Ishikawa (cell line): ENCODE measurements around the gene MAPK4.

Experiments used
- CEBPB ChIP-seq: IDR thresholded peaks from 2 replicates; pipeline ENCODE4 v1.6.1; 2012
- CREB1 ChIP-seq: IDR thresholded peaks from 2 replicates; pipeline ENCODE4 v1.6.1; 2012; ENCODE audit warnings: low read depth
- EGR1 ChIP-seq: IDR thresholded peaks from 2 replicates; pipeline ENCODE4 v1.6.1; 2012
- EP300 ChIP-seq: IDR thresholded peaks from 2 replicates; pipeline ENCODE4 v1.6.1; 2012; ENCODE audit warnings: borderline replicate concordance
- FOXM1 ChIP-seq: IDR thresholded peaks from 2 replicates; pipeline ENCODE4 v1.6.1; 2012; ENCODE audit warnings: low read depth, borderline replicate concordance
- NFIC ChIP-seq: IDR thresholded peaks from 2 replicates; pipeline ENCODE4 v1.6.1; 2012
- RAD21 ChIP-seq: IDR thresholded peaks from 2 replicates; pipeline ENCODE4 v1.6.1; 2012; ENCODE audit warnings: low read depth
- TAF1 ChIP-seq: IDR thresholded peaks from 2 replicates; pipeline ENCODE4 v1.6.1; 2012; ENCODE audit warnings: low read depth, mild to moderate bottlenecking
- TCF12 ChIP-seq: IDR thresholded peaks from 2 replicates; pipeline ENCODE4 v1.6.1; 2012; ENCODE audit warnings: low read depth
- TEAD4 ChIP-seq: IDR thresholded peaks from 2 replicates; pipeline ENCODE4 v1.6.1; 2012
- YY1 ChIP-seq: IDR thresholded peaks from 2 replicates; pipeline ENCODE4 v1.6.1; 2012; ENCODE audit warnings: low read depth
- ZBTB7A ChIP-seq: IDR thresholded peaks from 2 replicates; pipeline ENCODE4 v1.6.1; 2012; ENCODE audit warnings: low read depth
- TF ChIP-seq, protein P1 (sequence below): IDR thresholded peaks from 2 replicates; pipeline ENCODE4 v1.6.1; 2012; ENCODE audit warnings: low read depth, mild to moderate bottlenecking
- TF ChIP-seq, protein P2 (sequence below): IDR thresholded peaks from 2 replicates; pipeline ENCODE4 v1.6.1; 2012
- TF ChIP-seq, protein P3 (sequence below): IDR thresholded peaks from 2 replicates; pipeline ENCODE4 v1.6.1; 2012

Gene MAPK4

DNA sequence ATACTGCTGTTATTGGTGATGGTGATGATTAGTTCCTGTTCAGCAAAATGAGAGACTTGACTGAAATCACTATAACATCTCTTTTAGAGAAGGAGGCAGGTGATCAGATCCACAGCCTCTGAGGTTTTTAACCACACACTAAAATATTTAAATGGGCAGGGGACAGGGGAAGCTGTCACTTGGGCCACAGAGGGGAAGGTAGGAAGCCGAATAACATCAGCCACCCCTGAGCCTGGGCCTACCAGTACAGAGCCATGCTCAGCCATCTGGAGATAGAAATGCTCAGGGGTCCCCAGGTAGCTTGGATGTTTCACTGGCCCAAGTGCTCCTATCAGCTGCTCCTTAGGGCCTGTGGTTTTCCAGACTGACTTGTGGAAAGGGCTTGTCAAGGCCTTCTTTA, 137.6 kb downstream of the MAPK4 start:
- TF ChIP-seq TAF1 (no peak), CEBPB (no peak), CREB1 (no peak), ZBTB7A (no peak), YY1 (no peak), EP300 (no peak), FOXM1 (no peak), NFIC (no peak), TCF12 (no peak), TEAD4 (no peak), RAD21 (no peak), EGR1 (no peak)
- TF ChIP-seq, protein P1, sequence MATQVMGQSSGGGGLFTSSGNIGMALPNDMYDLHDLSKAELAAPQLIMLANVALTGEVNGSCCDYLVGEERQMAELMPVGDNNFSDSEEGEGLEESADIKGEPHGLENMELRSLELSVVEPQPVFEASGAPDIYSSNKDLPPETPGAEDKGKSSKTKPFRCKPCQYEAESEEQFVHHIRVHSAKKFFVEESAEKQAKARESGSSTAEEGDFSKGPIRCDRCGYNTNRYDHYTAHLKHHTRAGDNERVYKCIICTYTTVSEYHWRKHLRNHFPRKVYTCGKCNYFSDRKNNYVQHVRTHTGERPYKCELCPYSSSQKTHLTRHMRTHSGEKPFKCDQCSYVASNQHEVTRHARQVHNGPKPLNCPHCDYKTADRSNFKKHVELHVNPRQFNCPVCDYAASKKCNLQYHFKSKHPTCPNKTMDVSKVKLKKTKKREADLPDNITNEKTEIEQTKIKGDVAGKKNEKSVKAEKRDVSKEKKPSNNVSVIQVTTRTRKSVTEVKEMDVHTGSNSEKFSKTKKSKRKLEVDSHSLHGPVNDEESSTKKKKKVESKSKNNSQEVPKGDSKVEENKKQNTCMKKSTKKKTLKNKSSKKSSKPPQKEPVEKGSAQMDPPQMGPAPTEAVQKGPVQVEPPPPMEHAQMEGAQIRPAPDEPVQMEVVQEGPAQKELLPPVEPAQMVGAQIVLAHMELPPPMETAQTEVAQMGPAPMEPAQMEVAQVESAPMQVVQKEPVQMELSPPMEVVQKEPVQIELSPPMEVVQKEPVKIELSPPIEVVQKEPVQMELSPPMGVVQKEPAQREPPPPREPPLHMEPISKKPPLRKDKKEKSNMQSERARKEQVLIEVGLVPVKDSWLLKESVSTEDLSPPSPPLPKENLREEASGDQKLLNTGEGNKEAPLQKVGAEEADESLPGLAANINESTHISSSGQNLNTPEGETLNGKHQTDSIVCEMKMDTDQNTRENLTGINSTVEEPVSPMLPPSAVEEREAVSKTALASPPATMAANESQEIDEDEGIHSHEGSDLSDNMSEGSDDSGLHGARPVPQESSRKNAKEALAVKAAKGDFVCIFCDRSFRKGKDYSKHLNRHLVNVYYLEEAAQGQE = no peak
- TF ChIP-seq, protein P2, sequence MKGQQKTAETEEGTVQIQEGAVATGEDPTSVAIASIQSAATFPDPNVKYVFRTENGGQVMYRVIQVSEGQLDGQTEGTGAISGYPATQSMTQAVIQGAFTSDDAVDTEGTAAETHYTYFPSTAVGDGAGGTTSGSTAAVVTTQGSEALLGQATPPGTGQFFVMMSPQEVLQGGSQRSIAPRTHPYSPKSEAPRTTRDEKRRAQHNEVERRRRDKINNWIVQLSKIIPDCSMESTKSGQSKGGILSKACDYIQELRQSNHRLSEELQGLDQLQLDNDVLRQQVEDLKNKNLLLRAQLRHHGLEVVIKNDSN = no peak
- TF ChIP-seq, protein P3, sequence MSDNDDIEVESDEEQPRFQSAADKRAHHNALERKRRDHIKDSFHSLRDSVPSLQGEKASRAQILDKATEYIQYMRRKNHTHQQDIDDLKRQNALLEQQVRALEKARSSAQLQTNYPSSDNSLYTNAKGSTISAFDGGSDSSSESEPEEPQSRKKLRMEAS = no peak

DNA sequence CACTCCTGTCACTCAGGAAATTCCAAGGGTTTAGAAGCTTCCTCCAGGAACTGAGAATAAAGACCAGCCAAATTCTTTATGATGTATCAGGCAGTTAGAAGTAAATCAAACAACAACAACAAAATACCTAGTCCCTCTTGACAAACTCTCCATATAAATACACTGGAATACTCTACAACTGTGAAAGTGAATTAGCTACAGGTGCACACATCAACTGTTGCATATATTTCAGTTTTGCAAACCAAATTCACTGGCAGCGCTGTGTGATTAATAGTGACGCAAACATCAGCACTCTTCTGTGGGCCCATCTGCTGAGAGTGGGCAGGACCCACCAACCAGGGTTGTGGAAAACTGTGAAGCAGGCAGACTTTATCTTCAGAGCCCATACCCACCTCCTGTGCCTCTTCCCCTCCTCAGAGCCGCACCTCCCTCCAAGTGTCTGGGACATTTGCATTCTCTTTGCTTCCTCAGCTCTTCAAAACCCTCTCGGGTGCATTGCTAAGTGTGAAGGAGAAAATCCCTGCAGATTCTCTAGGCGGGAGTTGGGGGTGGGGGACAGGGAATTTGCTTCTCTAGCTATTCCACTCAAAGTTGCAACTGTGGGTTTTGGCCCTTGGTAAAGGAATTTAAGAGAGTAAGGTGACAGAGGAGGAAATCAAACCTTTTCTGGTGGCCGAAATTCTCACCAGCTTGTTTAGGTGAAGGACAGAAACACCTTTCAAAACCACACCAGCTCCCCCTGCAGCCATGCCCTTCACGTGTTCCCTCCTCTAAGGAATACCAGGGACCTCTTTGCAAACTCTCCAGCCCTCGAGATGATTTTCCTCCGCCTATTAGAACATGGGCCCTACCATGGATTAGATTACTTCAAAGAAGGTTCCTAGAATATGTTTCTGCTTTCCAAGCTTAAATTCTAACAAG, 140.6 kb downstream of the MAPK4 start:
- TF ChIP-seq TEAD4 (no peak), YY1 (no peak), CREB1 (no peak), ZBTB7A (no peak), FOXM1 (no peak), TAF1 (no peak), CEBPB (no peak), EGR1 (no peak), TCF12 (no peak), EP300 (no peak), NFIC (no peak), RAD21 (no peak)
- TF ChIP-seq, protein P3 = no peak
- TF ChIP-seq, protein P1 = no peak
- TF ChIP-seq, protein P2 = no peak

DNA sequence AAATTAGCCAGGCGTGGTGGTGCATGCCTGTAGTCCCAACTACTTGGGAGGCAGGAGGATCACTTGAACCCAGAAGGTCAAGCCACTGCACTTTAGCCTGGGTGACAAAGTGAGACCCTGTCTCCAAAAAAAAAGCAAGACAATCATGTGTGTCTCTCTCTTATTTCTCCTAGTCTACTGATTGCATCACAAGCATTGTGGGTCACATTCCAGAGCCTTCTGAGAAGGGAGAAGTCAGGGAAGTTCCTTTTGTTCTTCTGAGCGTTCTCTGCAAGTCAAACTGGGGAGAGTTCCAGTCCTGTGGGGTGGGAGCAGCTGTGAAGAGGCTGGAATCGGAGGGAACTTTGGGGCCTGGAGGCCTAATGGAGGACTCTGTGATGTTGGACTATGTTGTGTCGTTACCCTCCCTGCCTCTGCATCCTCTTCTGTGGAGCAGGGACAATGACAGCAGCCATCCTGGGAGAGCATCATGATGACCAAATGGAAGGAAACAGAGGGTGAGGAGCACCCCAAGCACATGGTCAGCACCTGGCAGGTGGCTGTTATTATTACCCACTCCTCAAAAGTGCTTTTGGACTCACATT, 144.6 kb downstream of the MAPK4 start:
- TF ChIP-seq RAD21 (no peak), CREB1 (no peak), ZBTB7A (no peak)
- TF ChIP-seq, protein P3 = no peak

DNA sequence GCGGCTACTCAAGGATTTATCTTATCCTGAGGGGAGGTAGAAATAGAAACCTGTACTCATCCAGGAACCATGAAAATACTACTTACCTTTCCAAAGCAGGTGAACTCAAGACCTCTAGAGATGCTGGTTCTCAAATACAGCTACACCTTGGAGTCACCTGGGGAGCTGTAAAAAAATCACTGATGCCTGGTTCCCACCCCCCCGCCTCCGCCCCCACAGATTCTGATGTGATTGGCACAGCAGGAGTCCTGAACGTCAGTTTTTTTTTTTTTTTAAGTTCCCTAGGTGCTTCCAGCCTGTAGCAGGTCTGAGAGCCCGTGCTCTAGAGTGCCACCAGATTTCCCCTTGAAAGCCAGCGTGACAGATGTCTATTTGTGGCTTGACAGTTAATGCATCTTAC, 146.3 kb downstream of the MAPK4 start:
- TF ChIP-seq, protein P1 = no peak
- TF ChIP-seq EP300 (no peak), CEBPB (no peak), FOXM1 (no peak), ZBTB7A (no peak), TCF12 (no peak), TEAD4 (no peak), YY1 (no peak), EGR1 (no peak), TAF1 (no peak)
- TF ChIP-seq, protein P2 = no peak
- TF ChIP-seq, protein P3 = no peak
